Stimulated activated CD8-positive, alpha-beta memory T cell treated with anti-CD3 and anti-CD28 coated beads, Interleukin-12 subunit alpha, Interleukin-12 subunit beta, amount 100 ng/mL, for 24 hours (primary cell): ENCODE measurements around the gene ASTN1.

Source experiments
- DNase-seq: peaks from one replicate; pipeline ENCODE4 v3.0.0-alpha.2; 2020; ENCODE audit errors: extremely low read depth

ASTN1 gene

GRCh38 chr1:177043597-177043996, 120.9 kb downstream of the ASTN1 start:
- no peak for DNase-seq

GRCh38 chr1:177035586-177035985, 128.9 kb downstream of the ASTN1 start:
- DNase-seq = no peak

- no peak for DNase-seq
These were observed 130.9 kb downstream of the ASTN1 start for GRCh38 chr1:177033628-177034027.

- DNase-seq = no peak
These were observed 132.1 kb downstream of the ASTN1 start for GRCh38 chr1:177032434-177032833.

GRCh38 chr1:177024623-177025022, 139.9 kb downstream of the ASTN1 start:
- no peak for DNase-seq

GRCh38 chr1:177023726-177024125, 140.8 kb downstream of the ASTN1 start:
- no peak for DNase-seq

- DNase-seq = no peak
These were observed 141.3 kb downstream of the ASTN1 start for GRCh38 chr1:177023249-177023648.

GRCh38 chr1:177021687-177022086, 142.8 kb downstream of the ASTN1 start:
- no peak for DNase-seq

GRCh38 chr1:177020851-177021589, 143.5 kb downstream of the ASTN1 start:
- no peak for DNase-seq

GRCh38 chr1:177017287-177017852, 147.1 kb downstream of the ASTN1 start:
- DNase-seq = no peak

- no peak for DNase-seq
These were observed 150.2 kb downstream of the ASTN1 start for GRCh38 chr1:177014325-177014724.

- DNase-seq = no peak
These were observed 152.1 kb downstream of the ASTN1 start for GRCh38 chr1:177012342-177012925.

GRCh38 chr1:177011508-177011907, 153.0 kb downstream of the ASTN1 start:
- DNase-seq = no peak

- no peak for DNase-seq
These were observed 154.2 kb downstream of the ASTN1 start for GRCh38 chr1:177010211-177010825.

- no peak for DNase-seq
These were observed 155.9 kb downstream of the ASTN1 start for GRCh38 chr1:177008653-177009052.

- no peak for DNase-seq
These were observed 156.9 kb downstream of the ASTN1 start for GRCh38 chr1:177007437-177008161.

GRCh38 chr1:177002891-177003290, 161.6 kb downstream of the ASTN1 start:
- no peak for DNase-seq

- DNase-seq = no peak
These were observed 163.0 kb downstream of the ASTN1 start for GRCh38 chr1:177001556-177001955.

- DNase-seq = no peak
These were observed 166.2 kb downstream of the ASTN1 start for GRCh38 chr1:176998183-176998795.

GRCh38 chr1:176996456-176997090, 167.9 kb downstream of the ASTN1 start:
- no peak for DNase-seq

- no peak for DNase-seq
These were observed 169.4 kb downstream of the ASTN1 start for GRCh38 chr1:176994931-176995596.
